Measurements from ENCODE around the gene OSBPL5. TPM values are rescaled to one million over a fixed set of nuclear protein-coding genes. Genes with fewer than 3 reads are reported as not detected.

OSBPL5 gene
- total and polyA plus RNA-seq, 9 of the 15 experiments (the other 6 are each of a cell fraction or from before 2014, with no cell fraction given), result 0.06 to 14.8 (median 3.2) TPM

DNA sequence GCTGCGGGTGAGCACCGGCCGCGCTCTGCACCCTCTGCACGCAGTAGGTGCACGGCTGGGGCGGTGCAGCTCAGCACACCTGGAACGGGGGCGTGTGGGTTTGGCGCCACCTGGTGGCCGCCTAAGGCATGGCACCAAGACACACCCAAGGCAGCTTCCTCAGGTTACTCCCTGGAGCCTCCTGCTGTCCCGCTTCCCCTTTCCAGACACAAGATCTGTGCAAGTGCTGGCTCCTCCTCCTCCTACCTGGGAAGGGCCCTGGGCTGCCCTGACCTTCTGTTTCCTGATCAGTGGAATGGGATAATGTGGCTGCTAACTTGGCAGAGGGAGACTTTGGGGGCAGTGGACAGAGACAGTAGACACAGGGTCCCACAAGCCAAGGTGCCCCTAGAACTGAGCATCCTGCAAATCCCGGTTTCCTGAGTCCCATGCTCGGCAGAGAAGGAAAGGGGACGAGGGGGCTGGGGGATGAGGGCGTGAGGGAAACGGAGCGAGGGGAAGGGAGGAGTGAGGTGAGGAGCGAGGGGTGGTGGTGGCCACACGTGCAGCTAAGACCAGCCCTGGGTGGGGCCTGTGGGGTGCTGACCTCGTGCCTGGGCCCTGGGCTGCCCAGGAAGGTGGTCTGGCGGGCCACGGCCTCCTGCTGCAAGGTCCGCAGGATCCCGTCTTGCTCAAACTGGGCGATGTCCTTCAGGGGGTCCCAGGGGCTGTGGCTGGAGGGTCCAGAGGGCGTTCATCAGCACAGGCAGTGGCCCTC lies 73.1 kb downstream of the OSBPL5 start (continued):
- TF ChIP-seq, protein P1, sequence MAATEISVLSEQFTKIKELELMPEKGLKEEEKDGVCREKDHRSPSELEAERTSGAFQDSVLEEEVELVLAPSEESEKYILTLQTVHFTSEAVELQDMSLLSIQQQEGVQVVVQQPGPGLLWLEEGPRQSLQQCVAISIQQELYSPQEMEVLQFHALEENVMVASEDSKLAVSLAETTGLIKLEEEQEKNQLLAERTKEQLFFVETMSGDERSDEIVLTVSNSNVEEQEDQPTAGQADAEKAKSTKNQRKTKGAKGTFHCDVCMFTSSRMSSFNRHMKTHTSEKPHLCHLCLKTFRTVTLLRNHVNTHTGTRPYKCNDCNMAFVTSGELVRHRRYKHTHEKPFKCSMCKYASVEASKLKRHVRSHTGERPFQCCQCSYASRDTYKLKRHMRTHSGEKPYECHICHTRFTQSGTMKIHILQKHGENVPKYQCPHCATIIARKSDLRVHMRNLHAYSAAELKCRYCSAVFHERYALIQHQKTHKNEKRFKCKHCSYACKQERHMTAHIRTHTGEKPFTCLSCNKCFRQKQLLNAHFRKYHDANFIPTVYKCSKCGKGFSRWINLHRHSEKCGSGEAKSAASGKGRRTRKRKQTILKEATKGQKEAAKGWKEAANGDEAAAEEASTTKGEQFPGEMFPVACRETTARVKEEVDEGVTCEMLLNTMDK (IDR thresholded peaks at IDR 0.05; ENCODE audit: borderline replicate concordance, insufficient read depth, low read depth, low read length, poor library complexity, severe bottlenecking), result peak; percentile 81
- TF ChIP-seq NUFIP1 (IDR thresholded peaks at IDR 0.05; ENCODE audit: partially characterized antibody) (no peak), KLF16 (IDR thresholded peaks at IDR 0.05) (0 out of 2 replicates have a peak, but pooled peaks have one; percentile 11), SRSF3 (IDR thresholded peaks at IDR 0.05; ENCODE audit: insufficient read depth, low read length) (no peak), SMAD3 (CRISPR knock-in tag; conservative IDR thresholded peaks at IDR 0.05) (peak; percentile 67; the same call in 1 of the 2 replicates), POLR2B (IDR thresholded peaks at IDR 0.05; ENCODE audit: low read depth, partially characterized antibody) (no peak), KLF13 (tag; IDR thresholded peaks at IDR 0.05; ENCODE audit: borderline replicate concordance, low read depth) (peak; percentile 92), MYNN (IDR thresholded peaks at IDR 0.05) (peak; percentile 68; the same call in 1 of the 2 replicates), MYNN (CRISPR knock-in tag; IDR thresholded peaks at IDR 0.05) (no peak), ZNF75A (CRISPR knock-in tag; IDR thresholded peaks at IDR 0.05) (no peak), HDGF (IDR thresholded peaks at IDR 0.05) (0 out of 2 replicates have a peak, but pooled peaks have one; percentile 55), CBFA2T3 (IDR thresholded peaks at IDR 0.05) (0 out of 2 replicates have a peak, but pooled peaks have one; percentile 5), ZFP36 (IDR thresholded peaks at IDR 0.05; ENCODE audit: low read depth, low read length, partially characterized antibody) (peak; percentile 35), RAD21 (CRISPR knock-in tag; conservative IDR thresholded peaks at IDR 0.05 in 1 of 2, IDR thresholded peaks at IDR 0.05 in 1 of 2) (peak; percentile 97), L3MBTL2 (IDR thresholded peaks at IDR 0.05) (peak; percentile 27; the same call in 1 of the 2 replicates), CXXC5 (CRISPR knock-in tag; IDR thresholded peaks at IDR 0.05) (0 out of 2 replicates have a peak, but pooled peaks have one; percentile 16), YY1 (IDR thresholded peaks at IDR 0.05; ENCODE audit: borderline replicate concordance in 1 of 3, control insufficient read depth in 1 of 3, extremely low read depth in 1 of 3, insufficient read depth in 3 of 3, insufficient read length in 1 of 3, insufficient replicate concordance in 2 of 3, low read depth in 1 of 3, low read length in 2 of 3) (peak in 1 of 3 experiments; percentile 7), FOXA1 (IDR thresholded peaks at IDR 0.05; ENCODE audit: borderline replicate concordance) (no peak), DPF2 (IDR thresholded peaks at IDR 0.05) (no peak)
- TF ChIP-seq, protein P2, sequence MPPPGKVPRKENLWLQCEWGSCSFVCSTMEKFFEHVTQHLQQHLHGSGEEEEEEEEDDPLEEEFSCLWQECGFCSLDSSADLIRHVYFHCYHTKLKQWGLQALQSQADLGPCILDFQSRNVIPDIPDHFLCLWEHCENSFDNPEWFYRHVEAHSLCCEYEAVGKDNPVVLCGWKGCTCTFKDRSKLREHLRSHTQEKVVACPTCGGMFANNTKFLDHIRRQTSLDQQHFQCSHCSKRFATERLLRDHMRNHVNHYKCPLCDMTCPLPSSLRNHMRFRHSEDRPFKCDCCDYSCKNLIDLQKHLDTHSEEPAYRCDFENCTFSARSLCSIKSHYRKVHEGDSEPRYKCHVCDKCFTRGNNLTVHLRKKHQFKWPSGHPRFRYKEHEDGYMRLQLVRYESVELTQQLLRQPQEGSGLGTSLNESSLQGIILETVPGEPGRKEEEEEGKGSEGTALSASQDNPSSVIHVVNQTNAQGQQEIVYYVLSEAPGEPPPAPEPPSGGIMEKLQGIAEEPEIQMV (tag; conservative IDR thresholded peaks at IDR 0.05; ENCODE audit: low read depth), result no peak
- TF ChIP-seq, protein P3, sequence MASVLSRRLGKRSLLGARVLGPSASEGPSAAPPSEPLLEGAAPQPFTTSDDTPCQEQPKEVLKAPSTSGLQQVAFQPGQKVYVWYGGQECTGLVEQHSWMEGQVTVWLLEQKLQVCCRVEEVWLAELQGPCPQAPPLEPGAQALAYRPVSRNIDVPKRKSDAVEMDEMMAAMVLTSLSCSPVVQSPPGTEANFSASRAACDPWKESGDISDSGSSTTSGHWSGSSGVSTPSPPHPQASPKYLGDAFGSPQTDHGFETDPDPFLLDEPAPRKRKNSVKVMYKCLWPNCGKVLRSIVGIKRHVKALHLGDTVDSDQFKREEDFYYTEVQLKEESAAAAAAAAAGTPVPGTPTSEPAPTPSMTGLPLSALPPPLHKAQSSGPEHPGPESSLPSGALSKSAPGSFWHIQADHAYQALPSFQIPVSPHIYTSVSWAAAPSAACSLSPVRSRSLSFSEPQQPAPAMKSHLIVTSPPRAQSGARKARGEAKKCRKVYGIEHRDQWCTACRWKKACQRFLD (CRISPR knock-in tag; IDR thresholded peaks at IDR 0.05), result no peak
- TF ChIP-seq, protein P4, sequence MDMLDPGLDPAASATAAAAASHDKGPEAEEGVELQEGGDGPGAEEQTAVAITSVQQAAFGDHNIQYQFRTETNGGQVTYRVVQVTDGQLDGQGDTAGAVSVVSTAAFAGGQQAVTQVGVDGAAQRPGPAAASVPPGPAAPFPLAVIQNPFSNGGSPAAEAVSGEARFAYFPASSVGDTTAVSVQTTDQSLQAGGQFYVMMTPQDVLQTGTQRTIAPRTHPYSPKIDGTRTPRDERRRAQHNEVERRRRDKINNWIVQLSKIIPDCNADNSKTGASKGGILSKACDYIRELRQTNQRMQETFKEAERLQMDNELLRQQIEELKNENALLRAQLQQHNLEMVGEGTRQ (CRISPR knock-in tag; IDR thresholded peaks at IDR 0.05), result no peak
